ENCODE results near the gene CENPA.
"Not testable (repeated sequence)": the region's sequence is repeated elsewhere in the genome, so short reads cannot be mapped to it uniquely, and the experiment has no call there.

CENPA gene

DNA sequence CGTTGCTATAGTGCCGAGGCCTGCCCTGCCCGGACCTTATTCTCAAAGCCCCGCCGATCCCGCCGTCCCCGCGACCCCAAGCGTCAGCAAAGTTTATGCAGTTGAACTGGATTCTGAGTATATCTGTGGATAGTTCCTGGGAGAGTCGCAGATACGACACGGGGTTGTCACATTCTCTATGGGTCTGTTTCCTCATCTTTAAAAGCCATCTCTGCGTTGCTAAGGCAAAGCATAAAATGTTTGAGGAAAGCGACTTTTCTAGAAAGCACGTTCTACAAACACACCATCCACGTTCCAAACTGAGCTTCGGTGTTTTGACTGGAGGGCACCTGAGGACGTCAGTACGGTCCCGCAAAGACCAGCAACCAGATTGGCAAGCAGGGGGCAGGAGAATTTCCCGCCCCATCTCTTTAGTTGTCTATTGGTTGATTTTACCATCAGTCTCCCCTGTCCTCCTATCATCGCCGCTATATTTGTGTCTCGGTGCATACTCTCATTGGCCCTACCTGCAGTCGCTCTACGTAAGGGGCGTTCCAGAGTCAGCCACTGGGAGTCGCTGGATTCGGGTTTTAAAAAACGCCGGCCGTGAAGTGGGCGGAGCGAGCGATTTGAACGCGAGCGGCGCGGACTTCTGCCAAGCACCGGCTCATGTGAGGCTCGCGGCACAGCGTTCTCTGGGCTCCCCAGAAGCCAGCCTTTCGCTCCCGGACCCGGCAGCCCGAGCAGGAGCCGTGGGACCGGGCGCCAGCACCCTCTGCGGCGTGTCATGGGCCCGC lies at the start of gene CENPA:
TSS of gene CENPA (plus strand) at position 626 of the 776 bp plus-strand sequence. CDS start at position 767, 141 bp downstream.
- peak; percentile 99 for DNase-seq

DNA sequence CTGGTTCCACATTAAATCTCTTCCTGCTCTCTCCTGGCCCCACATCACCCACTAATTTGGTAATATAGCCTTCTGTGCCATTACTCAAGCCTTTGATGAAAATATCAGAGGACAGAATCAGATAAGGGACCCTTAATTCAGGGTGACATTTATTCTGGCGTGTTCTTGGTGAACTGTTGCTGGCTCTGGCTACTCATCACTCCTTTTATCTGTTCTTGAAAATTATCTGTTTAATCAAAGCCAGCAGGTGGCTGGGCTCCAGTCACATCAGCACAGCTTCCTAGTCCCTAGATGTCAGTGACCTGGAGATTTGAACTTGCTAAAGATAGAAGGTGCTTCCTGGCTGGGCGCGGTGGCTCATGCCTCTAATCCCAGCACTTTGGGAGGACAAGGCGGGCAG lies 48.6 kb upstream of the CENPA start:
- no peak for DNase-seq

DNA sequence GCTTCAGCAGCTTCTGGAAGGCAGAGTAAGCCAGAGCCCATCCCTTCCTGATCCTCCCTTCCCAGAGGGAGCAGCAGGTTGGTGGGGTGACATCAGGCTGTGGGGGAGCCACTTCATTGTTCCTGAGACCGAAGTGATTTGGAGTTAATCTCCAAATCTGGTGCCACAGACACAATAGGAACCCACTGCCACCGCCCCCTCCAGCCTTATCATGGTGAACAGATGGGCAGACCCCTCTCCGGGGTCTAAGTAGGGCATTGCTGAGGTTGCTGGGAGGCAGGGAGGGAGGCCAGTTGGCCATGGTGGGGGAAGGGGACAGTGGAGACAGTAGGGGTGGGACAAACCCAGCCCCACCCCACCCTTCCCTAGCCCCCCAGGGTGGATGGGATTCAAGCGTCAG lies 47.4 kb upstream of the CENPA start:
- DNase-seq = no peak

DNA sequence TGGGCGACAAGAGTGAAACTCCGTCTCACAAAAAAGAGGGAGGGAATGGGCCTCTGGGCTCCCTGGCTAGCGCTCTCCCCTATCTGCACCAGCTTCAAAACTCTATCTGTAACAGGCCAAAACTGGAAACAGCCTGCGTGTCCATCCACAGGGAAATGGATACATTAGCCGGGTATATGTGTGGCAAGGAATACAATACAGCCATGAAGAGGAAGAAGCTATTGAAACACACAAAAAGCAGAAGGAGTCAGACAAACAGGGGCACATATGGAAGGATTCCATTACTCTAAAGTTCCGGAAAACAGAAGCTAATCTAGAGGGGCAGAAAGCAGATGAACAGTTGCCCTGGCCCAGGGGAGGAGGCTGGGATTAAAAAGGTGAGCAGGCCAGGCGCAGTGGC lies 46.3 kb upstream of the CENPA start:
- DNase-seq = no peak

DNA sequence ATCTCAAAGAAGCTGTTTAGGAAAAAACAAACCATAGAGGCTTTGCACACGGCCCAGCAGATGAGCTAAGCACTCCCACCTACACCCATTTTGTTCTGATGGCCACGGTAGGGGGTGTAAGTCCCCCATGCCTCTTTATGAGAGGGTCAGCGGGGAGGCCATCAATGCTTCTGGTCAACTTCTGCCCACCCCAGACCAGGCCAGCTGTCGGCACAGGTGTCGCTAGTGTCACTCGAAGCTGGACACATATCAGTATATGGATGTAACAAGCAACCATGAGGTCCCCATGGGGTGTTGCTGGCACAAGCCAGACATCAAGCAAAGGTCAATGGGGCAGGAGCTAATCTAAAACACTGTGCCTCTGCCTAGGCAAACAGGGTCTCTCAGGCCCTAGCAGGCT lies 45.5 kb upstream of the CENPA start:
- no peak for DNase-seq

DNA sequence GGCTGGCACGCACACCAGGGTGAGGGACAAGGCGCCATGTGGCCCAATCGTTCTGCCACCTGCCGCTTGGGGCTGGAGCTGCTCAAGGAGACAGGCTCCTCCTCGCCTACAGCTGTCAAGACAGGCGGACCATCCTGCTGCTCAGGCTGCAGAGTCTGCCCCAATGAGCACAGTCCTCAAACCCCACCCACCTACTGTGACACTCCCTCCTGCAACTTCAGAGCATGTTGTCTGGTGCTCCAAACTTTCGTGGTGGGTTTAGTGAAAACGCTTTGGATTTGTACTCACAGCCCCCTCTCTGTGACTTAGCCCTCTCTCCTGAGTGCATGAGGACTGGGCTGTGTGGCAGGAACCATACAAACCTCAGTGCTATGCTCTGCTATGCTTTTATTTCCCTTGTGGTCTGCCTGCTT lies 45.0 kb upstream of the CENPA start:
- no peak for DNase-seq

DNA sequence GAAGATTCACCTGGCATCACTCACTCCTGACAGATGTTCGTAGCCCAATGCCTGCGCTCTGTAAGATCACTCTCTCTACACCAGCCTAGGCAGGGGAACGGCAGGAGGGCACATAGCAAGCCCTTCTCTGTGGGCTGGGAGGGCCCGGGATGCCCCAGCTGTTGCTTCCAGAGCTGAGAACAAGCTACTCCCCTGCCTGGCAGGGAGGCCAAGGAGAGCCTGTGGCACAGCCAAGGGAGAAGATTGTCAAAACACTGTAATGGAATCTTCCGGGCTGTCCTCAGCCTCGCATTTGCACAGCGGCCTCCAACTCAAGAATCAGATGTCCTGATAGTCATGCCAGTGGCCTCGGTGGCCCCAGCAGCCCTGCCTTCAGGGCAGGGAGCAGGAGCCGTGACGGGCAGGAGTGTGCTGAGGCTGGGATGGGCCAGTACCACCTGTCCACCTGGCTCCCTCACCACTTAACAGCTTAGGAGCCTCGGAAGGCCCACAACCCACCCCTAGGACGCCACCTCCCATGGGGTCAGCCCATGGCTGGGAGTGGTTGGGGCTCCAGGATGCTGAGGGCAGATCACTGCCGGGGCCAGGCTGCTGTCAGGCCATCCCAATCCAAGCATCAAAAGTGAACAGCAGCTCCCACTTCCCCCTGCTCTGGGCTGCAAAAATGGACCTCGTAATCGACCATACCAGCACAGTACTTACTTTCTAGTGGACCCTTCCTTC lies 43.6 kb upstream of the CENPA start:
- no peak for DNase-seq

DNA sequence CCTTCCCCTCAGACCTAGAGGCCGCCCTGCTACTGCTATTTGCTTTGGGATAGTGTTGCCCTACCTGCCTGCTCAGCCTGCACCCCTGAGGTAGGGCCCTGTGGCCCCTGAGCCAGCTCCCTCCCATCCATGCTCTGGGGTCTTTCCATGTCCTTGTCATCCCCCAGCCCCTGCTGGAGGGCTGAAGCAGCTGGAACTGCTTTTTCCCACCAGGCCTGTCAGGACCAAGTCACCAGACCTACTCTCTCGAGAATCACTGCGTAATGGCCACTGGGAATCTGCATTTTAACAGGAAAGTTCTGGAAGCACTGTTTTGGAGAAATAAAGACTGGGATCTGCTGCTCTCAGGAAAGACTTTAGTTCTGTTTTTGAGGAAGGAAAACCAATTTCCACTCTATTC lies 42.0 kb upstream of the CENPA start:
- no peak for DNase-seq

DNA sequence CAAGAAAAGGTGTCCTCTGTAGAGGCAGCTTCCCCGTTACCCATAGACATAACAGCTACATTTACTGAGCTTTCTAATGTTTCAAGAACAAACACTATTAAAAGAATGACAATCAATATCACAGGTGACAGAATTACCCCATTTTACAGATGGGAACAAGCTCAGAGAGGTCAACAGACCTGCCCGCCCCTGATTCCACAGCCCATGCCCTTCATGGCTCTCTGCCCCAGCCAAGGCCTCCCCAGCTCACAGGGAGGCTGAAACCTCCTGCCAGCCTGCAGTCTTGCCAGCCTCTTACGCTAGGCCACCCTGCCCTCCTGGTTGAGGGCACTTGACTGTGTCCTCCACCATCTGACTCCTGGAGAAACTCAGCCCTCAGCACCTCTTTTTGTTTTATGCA lies 40.9 kb upstream of the CENPA start:
- no peak for DNase-seq

DNA sequence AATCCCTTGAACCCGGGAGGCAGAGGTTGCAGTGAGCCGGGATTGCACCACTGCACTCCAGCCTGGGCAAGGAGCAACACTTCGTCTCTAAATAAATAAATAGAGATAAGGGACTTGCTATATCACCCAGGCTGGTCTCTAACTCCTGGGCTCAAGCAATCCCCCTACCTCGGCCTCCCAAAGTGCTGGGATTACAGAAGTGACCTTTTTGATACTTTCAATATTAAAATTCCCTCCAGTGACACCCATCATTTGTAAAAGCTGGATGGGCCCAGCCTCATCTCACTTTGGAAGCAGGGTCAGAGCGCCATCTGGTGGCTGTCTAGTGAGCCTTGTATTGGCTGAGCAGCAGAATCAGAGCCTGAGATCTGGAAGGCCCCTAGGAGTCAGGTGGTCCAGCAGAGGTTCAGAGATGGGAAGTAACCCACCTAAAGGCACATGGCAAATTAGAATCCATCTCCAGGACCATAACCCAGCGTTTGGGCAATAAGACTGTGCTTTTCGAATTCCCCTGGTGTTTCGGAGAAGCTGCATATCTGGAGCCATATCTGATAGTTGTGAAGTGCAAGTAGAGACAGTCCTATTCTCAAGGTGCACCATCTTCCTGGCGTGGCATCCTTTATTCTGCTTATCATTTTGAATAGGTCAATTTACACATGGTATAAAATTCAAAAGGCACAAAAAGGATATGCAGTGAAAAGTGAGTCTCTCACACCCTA lies 40.1 kb upstream of the CENPA start:
- peak; percentile 70 for DNase-seq

DNA sequence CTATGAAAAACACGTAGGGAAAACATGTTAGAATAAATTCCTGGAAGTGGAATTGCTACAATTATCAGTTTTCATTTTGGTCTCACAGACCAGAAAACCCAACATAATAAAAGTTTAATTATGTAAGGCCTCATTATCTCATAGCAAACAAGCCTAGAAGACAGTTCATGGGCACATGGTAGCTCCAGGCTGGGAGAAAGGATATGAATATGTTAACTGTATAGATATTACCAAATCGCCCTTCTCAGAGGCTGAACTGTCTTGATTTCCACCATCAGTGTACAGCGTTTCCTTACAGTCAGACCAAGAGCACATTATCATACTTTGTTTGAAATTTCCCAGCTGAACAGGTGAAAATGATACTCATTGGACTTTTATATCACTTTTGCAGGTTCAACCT lies 38.9 kb upstream of the CENPA start:
- no peak for DNase-seq

DNA sequence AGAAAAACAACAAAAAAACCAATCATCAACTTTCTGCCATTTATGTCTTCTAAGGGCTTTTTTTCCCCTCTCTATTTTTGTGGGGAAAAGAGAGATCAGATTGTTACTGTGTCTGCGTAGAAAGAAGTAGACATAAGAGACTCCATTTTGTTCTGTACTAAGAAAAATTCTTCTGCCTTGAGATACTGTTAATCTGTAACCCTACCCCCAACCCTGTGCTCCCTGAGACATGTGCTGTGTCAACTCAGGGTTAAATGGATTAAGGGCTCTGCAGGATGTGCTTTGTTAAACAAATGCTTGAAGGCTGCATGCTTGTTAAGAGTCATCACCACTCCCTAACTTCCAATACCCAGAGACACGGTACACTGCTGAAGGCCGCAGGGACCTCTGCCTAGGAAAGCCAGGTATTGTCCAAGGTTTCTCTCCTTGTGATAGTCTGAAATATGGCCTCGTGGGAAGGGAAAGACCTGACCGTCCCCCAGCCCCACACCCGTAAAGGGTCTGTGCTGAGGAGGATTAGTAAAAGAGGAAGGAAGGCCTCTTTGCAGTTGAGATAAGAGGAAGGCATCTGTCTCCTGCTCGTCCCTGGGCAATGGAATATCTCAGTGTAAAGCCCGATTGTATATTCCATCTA lies 36.0 kb upstream of the CENPA start:
- DNase-seq = not testable (repeated sequence)

DNA sequence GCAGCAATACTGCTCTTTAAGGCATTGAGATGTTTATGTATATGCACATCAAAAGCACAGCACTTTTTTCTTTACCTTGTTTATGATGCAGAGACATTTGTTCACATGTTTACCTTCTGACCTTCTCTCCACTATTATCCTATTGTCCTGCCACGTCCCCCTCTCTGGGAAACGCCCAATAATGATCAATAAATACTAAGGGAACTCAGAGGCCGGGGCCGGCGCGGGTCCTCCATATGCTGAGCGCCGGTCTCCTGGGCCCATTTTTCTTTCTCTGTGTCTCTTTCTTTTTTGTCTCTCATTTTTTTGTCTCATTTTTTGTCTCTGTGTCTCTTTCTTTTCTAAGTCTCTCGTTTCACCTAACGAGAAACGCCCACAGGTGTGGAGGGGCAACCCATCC lies 35.4 kb upstream of the CENPA start:
- not testable (repeated sequence) for DNase-seq

DNA sequence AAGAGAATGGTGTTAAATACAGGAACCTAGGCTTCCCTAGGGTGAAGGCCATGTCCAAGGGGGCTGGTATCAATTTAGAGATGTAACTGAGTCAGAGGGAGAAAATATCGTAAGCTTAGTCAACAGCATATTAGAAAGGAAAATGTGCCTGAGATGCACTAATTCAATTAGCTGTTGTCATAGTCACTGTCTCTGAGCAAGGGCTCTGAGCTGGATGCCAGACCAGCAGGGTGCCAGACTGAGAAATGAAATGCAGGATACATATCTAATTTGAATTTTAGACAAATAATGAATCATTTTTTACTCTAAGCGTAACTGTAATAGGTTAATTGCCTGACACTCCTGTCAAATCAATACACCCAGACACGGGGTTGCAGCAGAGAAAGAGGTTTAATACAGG lies 33.2 kb upstream of the CENPA start:
- no peak for DNase-seq

DNA sequence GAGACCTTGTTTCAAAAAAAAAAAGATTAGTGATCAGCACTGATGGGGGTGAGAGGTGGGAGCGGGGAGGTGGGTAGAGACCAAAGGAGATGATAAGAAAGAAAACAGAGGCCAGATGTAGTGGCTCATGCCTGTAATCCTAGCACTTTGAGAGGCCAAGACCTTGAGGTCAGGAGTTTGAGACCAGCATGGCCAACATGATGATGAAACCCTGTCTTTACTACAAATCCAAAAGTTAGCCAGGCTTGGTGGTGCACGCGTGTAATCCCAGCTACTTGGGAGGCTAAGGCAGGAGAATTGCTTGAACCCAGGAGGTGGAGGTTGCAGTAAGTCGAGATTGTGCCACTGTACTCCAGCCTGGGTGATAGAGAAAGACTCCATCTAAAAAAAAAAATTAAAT lies 31.3 kb upstream of the CENPA start:
- no peak for DNase-seq

DNA sequence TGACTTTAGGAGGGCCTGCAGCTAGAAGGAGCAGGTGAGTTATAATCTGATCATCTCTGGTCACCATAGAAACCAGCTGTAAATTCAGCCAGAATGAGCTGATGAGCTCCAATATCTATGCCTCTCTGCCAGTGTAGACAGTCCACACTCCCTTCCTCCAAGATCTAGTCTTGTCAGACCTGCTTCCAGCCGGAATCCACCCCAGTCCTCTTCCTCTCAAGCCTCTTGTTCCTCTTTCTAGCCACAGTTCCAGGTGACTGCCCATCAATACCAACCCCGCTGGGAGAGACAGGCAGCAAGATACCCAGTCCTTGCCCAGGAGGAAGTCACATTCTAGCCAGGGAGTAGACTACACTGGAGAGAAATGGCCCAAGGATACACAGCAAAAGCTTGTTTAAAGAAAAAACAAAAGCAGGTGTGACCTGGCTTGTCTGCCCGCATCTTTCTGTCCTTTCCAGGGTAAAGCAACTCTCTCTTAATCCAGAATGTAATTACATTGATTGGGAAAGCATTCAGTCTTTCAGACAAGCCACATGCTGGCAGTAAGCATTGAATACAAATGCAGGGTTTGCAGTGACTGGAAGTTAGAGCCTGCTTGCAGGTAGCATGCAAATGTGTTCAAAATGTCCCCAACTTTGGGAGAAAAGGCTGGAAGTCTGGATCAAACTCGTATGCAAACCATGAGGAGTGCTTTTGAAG lies 30.7 kb upstream of the CENPA start:
- DNase-seq = no peak

DNA sequence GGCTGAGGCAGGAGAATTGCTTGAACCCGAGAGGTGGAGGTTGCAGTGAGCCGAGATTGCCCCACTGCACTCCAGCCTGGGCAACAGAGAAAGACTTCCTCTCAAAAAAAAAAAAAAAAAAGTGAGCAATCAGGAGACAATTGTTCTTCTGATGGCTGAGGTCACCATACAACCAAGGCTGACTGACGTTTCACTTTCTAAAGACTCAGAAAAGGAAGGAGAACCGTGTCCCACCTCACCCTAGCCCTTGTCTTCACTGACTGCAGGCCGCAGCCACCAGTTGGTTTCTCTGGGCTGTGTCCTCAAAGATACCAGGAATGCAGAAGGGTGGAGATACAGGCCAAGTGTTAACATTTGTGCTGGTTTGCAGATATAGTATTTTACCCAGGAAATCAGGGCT lies 29.5 kb upstream of the CENPA start:
- DNase-seq = no peak

DNA sequence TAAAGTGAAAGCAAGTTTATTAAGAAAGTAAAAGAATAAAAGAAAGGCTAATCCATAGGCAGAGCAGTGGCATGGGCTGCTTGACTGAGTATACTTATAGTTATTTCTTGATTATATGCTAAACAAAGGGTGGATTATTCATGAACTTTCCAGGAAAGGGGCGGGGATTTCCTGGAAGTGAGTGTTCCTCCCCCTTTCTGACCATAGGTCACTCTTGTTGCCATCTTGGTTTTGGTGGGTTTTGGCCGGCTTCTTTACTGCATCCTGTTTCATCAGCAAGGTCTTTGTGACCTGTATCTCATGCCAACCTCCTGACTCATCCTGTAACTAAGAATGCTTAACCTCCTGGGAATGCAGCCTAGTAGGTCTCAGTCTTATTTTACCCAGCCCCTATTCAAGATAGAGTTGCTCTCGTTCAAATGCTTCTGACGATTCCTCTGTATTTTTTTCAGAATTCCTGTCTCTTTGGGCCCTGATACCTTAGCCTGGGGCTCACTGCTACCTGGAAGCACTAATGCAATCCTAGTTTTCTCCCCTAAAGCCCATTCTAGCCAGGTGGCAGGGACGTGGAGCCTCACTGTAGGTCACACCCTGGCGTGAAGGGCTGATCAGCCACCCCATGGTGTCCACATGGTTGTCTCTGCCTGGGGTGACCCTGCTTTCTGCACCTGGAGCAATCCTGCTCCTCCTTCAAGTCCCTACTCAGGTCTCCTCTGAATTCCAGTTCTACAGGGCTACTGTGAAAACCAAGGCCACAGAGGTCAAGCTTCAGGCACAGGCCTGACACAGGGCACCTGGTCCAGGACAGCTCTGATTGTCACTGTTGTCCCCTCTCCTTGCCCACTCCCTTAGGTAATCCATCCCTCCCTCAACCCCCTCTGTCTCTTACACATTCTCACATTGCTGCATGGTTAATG lies 27.7 kb upstream of the CENPA start:
- no peak for DNase-seq

DNA sequence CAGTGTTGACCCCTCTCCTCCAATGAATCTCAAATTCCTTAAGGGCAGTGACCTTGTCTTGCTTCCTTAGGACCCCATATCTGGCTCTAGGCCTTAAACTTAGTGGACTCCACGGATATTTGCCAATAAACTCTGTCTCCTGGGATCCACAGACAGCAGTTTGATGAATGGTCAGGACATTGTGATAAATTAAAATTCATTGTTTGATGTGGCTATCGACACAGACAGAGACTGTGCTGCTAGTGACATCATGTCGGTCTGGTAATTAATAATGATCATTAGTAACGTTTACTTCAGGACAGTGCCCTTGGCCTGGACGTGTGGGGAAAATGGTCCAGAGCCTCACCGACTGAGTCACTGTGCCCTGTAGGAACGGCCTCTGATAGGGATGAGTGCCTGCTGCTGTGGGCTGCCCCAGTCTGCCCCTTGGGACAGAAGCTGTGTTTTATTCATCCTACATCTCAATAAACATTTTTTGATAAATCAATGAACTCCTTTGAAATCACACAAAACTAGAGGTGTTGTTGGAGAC lies 27.0 kb upstream of the CENPA start:
- DNase-seq = no peak

DNA sequence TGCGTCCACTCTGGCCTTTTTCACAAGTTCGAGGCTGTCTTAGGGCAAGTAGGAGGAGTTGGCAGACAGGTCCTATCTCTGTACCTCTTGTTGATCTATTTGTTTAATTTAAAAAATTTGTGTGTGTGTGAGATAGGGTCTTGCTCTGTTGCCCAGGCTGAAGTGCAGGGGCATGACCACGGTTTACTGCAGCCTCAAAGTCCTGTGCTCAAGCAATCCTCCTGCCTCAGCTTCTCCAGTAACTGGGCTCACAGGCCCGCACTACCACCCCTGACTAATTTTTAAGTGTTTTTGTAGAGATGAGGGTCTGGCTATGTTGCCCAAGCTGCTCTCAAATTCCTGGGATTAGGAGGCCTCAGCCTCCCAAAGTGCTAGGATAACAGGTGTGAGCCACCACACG lies 26.0 kb upstream of the CENPA start:
- DNase-seq = no peak

DNA sequence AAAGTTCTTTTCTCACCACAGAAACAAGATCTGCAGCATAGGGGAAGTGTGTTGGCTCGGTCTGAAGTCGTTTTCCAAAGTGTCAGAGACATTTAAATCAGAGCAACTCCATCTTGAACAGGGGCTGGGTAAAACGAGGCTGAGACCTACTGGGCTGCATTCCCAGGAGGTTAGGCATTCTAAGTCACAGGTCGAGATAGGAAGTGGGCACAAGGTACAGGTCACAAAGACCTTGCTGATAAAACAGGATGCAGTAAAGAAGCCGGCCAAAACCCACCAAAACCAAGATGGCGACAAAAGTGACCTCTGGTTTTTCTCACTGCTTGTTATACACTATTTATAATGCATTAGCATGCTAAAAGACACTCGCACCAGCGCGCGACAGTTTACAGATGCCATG lies 24.9 kb upstream of the CENPA start:
- not testable (repeated sequence) for DNase-seq
